Neural crest cell (in vitro differentiated cells): ENCODE measurements around the gene UFM1. TPM values are rescaled to one million over a fixed set of nuclear protein-coding genes. Genes with fewer than 3 reads are reported as not detected.
"Not testable (repeated sequence)": the region's sequence is repeated elsewhere in the genome, so short reads cannot be mapped to it uniquely, and the experiment has no call there.

ENCODE experiments used
- DNase-seq: peaks from one replicate; pipeline ENCODE4 v3.0.0; 2021; ENCODE audit warnings: low read depth, mixed read lengths, low spot score
- H3K27ac Mint-ChIP-seq: one replicate; pipeline ENCODE4 v1.8.0; 2021; ENCODE audit warnings: mild to moderate bottlenecking, mixed read lengths; ENCODE audit not compliant: unreplicated experiment
- H3K27me3 Mint-ChIP-seq: 2 replicates; pipeline ENCODE4 v1.8.0; 2021; ENCODE audit warnings: low read depth, mild to moderate bottlenecking, mixed read lengths
- H3K36me3 Mint-ChIP-seq: 2 replicates; pipeline ENCODE4 v1.8.0; 2021; ENCODE audit warnings: low read depth, mild to moderate bottlenecking, mixed read lengths
- H3K4me1 Mint-ChIP-seq: 2 replicates; pipeline ENCODE4 v1.8.0; 2021; ENCODE audit warnings: mixed read lengths
- H3K4me3 Mint-ChIP-seq: one replicate; pipeline ENCODE4 v1.8.0; 2021; ENCODE audit warnings: mild to moderate bottlenecking, mixed read lengths
- H3K9me3 Mint-ChIP-seq: 2 replicates; pipeline ENCODE4 v1.8.0; 2021; ENCODE audit warnings: mixed read lengths
- CTCF ChIP-seq: fragments of 200-600 bp; sonication (generic); conservative IDR thresholded peaks from 2 replicates; pipeline ENCODE4 v1.5.0; 2021; ENCODE audit warnings: antibody characterized with exemption, mild to moderate bottlenecking
- total RNA-seq: library from RNA; stranded (reverse); gene quantifications from 2 replicates; pipeline ENCODE4 v1.2.1, GENCODE V29; 2021

Gene UFM1
- total RNA-seq, 1 donor from 2014 or later, result 35.7 TPM

DNA sequence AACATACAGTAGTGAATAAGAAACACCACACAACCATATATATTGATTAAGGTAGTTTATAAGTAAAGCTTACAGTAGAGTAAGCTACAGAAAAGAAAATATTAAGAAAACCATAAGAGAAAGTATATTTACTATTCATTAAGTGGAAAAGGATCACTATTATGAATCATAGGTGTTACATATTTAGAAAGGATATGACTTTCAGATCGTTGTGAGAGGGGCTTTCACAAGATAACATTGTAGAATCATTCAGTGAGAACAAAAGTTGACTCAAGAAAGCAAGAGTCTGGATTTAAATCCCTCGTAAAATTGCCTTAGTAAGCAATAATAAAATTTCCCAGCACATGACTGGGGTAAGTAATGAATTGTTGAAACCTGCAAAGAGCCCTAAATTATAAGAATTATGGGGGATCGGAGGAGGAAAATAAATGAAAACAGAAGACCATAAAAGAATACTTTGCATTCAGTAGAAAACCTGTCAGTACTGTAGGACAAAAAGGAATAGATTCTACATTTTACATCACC, 6.0 kb downstream of the UFM1 start:
- peaks cover 2% of the 10 kb centered on the region for H3K36me3 Mint-ChIP-seq
- TF ChIP-seq CTCF, result no peak
- no peaks in the 10 kb centered on the region for H3K27me3 Mint-ChIP-seq
- no peak for DNase-seq
- H3K4me1 Mint-ChIP-seq, result peaks cover 10% of the 10 kb centered on the region
- H3K27ac Mint-ChIP-seq, result no peak overlapping the region
- no peaks in the 10 kb centered on the region for H3K9me3 Mint-ChIP-seq
- no peak overlapping the region for H3K4me3 Mint-ChIP-seq

DNA sequence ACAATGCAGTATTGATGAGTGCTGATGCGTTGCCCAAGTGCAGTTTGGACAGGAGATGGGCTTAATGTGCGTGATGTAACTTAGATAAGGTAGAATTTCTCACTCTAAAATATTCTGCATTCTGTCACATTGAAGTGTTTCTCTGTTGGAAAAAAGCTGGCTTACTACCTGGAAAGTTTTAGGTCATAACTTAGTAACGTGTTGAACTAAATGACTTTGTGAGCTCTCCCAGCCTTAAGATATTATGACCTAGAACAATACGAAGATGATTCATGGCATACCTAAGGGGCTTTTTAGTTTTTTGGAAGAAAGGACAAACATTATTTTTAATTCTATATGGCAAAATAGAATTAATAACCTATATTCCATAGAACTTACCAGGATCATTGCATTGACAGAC, 9.0 kb downstream of the UFM1 start:
- no peak overlapping the region for H3K27ac Mint-ChIP-seq
- H3K27me3 Mint-ChIP-seq, result no peaks in the 10 kb centered on the region
- H3K4me3 Mint-ChIP-seq, result no peak overlapping the region
- H3K36me3 Mint-ChIP-seq, result peaks cover 6% of the 10 kb centered on the region
- TF ChIP-seq CTCF, result no peak
- peaks cover 4% of the 10 kb centered on the region for H3K4me1 Mint-ChIP-seq
- DNase-seq, result no peak
- H3K9me3 Mint-ChIP-seq, result no peaks in the 10 kb centered on the region

GRCh38 chr13:38361542-38362262, 12.1 kb downstream of the UFM1 start:
- H3K27me3 Mint-ChIP-seq, result no peaks in the 10 kb centered on the region
- no peak overlapping the region for H3K4me3 Mint-ChIP-seq
- no peak for DNase-seq
- peaks cover 4% of the 10 kb centered on the region for H3K4me1 Mint-ChIP-seq
- no peaks in the 10 kb centered on the region for H3K9me3 Mint-ChIP-seq
- H3K36me3 Mint-ChIP-seq, result peaks cover 4% of the 10 kb centered on the region
- no peak for TF ChIP-seq CTCF
- peak overlapping the region; percentile 86 for H3K27ac Mint-ChIP-seq

- H3K4me3 Mint-ChIP-seq, result no peak overlapping the region
- H3K9me3 Mint-ChIP-seq, result no peaks in the 10 kb centered on the region
- peaks cover 4% of the 10 kb centered on the region for H3K36me3 Mint-ChIP-seq
- no peak for TF ChIP-seq CTCF
- DNase-seq, result no peak
- no peaks in the 10 kb centered on the region for H3K27me3 Mint-ChIP-seq
- H3K4me1 Mint-ChIP-seq, result peaks cover 4% of the 10 kb centered on the region
- H3K27ac Mint-ChIP-seq, result no peak overlapping the region
Observed at GRCh38 chr13:38363219-38363618, 13.6 kb downstream of the UFM1 start.

DNA sequence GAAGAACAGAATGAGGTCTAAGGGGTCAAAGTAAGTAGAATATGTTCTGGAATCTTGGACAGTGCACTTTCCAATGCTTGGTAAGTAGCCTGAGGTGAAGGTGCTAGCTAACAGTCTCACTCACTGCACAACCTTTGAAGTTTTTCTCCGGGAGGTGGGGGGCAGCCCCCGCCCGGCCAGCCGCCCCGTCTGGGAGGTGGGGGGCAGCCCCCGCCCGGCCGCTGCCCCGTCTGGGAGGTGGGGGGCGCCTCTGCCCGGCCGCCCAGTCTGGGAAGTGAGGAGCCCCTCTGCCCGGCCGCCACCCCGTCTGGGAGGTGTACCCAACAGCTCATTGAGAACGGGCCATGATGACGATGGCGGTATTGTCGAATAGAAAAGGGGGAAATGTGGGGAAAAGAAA, 14.1 kb downstream of the UFM1 start:
- H3K36me3 Mint-ChIP-seq, H3K9me3 Mint-ChIP-seq, H3K4me1 Mint-ChIP-seq, H3K4me3 Mint-ChIP-seq, DNase-seq, H3K27ac Mint-ChIP-seq, H3K27me3 Mint-ChIP-seq: not testable (repeated sequence)

- Mint-ChIP-seq H3K4me1 (peaks cover 4% of the 10 kb centered on the region), H3K36me3 (peaks cover 4% of the 10 kb centered on the region), H3K27ac (peak overlapping the region; percentile 30), H3K4me3 (no peak overlapping the region), H3K27me3 (no peaks in the 10 kb centered on the region), H3K9me3 (no peaks in the 10 kb centered on the region)
- no peak for TF ChIP-seq CTCF
- DNase-seq, result no peak
Observed at GRCh38 chr13:38365661-38366060, 16.0 kb downstream of the UFM1 start.
